Effector memory CD4-positive, alpha-beta T cell (primary cell): ENCODE data around the gene KCND3.

Source experiments
- DNase-seq, 3 donors: peaks; one replicate each; pipeline ENCODE4 v3.0.0-alpha.2; 2020
- H3K27ac ChIP-seq: 2 replicates; pipeline ENCODE4 v1.7.0; 2013; ENCODE audit warnings: mild to moderate bottlenecking, low read length, moderate library complexity; ENCODE audit not compliant: insufficient read depth, poor library complexity, severe bottlenecking
- H3K27me3 ChIP-seq: replicated peaks from 2 replicates; pipeline ENCODE4 v1.7.0; 2013; ENCODE audit warnings: mild to moderate bottlenecking, low read length; ENCODE audit not compliant: insufficient read depth, control insufficient read depth, poor library complexity, severe bottlenecking
- H3K36me3 ChIP-seq: 2 replicates; pipeline ENCODE4 v1.7.0; 2013; ENCODE audit warnings: mild to moderate bottlenecking, low read length, moderate library complexity; ENCODE audit not compliant: control insufficient read depth, insufficient read depth
- H3K4me1 ChIP-seq: 2 replicates; pipeline ENCODE4 v1.7.0; 2013; ENCODE audit warnings: low read length, mild to moderate bottlenecking; ENCODE audit not compliant: control insufficient read depth, insufficient read depth, poor library complexity, severe bottlenecking
- H3K4me3 ChIP-seq: 2 replicates; pipeline ENCODE4 v1.7.0; 2013; ENCODE audit warnings: low read length, low read depth, mild to moderate bottlenecking; ENCODE audit not compliant: insufficient read depth, poor library complexity, severe bottlenecking
- H3K9me3 ChIP-seq: 2 replicates; pipeline ENCODE4 v1.7.0; 2013; ENCODE audit warnings: mild to moderate bottlenecking, low read length, moderate library complexity; ENCODE audit not compliant: control insufficient read depth

Gene KCND3

DNA sequence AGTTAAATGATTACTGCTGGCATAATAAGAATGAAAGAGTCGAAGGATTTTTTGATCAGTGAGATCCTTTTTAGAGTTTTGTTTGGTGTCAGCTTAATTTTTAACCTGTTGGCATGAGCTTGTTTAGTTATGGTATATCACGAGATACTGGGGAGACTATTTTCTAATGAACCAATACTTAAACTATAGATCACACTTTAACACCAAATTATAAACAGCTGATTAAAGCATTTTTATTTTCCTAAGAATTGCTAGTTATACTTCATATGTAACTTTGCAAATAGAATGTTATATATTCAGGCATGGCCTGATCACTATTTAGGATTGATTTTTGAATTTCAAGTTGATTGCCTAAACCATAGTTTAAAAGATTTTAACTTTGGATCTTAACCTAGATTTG lies 227.8 kb downstream of the KCND3 start:
- DNase-seq = no peak
- H3K27me3 ChIP-seq = no peaks in the 10 kb centered on the region
- H3K27ac ChIP-seq = no peak overlapping the region
- H3K9me3 ChIP-seq = no peaks in the 10 kb centered on the region
- peaks cover 64% of the 10 kb centered on the region for H3K36me3 ChIP-seq
- H3K4me3 ChIP-seq = no peak overlapping the region
- H3K4me1 ChIP-seq = peaks cover 2% of the 10 kb centered on the region

DNA sequence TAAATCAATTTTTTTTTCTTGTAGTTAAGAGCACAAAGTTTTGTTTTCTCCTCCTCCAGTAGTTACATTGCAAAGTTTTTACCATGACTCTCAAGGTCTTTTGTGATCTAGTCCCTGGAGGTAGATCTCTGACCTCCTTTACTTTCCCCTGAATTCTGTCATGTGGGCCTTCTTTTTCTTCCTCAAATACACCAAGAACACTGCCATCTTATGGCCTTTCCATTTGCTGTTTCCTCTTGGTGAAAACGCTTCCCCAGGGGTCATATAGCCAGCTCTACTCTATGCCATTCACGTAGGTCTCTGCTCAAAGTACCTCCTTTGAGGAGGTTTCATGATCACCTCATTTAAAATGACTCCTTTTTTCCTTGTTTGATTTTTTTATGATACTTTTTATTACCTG lies 231.1 kb downstream of the KCND3 start:
- DNase-seq = no peak
- no peaks in the 10 kb centered on the region for H3K9me3 ChIP-seq
- peaks cover 33% of the 10 kb centered on the region for H3K36me3 ChIP-seq
- H3K4me3 ChIP-seq = no peak overlapping the region
- no peak overlapping the region for H3K27ac ChIP-seq
- no peaks in the 10 kb centered on the region for H3K27me3 ChIP-seq
- peaks cover 15% of the 10 kb centered on the region for H3K4me1 ChIP-seq

DNA sequence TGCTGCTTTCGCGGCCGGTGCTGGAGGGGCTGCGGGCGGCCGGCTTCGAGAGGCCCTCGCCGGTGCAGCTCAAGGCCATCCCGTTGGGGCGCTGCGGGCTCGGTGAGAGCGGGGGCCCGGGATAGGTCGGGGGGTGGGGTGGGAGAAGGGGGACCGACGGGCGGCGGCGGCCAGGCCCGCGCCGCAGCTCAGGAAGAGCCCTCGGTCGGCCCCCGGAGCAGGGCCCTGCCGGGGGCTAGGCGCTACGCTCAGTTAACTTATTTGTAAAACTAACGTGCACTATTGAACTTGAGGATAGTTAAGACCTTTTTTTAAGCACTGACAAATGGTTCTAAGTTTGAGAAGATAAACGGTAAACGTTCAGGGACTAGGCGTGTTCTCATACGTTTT lies 233.3 kb downstream of the KCND3 start:
- DNase-seq = no peak
- H3K27ac ChIP-seq = peak overlapping the region; percentile 90
- peak overlapping the region; percentile 69 for H3K4me3 ChIP-seq
- H3K27me3 ChIP-seq = no peaks in the 10 kb centered on the region
- peaks cover 16% of the 10 kb centered on the region for H3K36me3 ChIP-seq
- H3K9me3 ChIP-seq = no peaks in the 10 kb centered on the region
- H3K4me1 ChIP-seq = peaks cover 15% of the 10 kb centered on the region

DNA sequence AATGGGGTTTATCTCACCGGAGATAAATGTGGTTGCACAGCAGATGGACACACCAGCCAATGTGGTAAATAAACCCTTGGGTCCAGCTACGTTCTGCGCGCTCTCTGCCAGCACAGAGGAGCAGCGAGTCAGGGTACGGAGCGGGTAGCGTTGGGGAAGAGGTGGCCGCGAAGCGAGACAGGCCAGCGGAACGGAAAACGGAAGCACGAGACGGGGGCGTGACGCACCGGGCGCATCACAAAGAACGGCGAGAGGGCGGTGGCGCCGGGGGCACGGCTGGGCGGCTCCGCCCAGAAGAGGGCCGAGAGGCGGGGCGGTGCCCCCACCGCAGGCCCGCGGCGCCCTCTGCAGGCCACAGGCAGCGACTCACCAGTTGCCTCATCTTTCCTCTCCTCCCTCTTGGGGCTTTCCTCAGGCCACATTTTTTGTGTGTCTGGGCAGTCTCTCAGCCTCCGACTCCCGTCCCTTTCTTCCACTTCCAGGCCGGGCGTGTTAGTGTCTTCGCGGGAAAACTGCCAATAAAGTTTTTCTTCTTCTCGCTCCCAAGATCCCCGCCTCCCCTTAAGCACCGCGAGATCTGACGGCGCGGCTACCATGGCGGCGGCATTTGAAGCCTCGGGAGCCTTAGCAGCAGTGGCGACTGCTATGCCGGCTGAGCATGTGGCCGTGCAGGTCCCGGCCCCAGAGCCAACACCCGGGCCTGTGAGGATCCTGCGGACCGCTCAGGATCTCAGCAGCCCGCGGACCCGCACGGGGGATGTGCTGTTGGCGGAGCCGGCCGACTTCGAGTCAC lies 233.9 kb downstream of the KCND3 start, which contains the start of gene DDX20:
DDX20 (plus strand) TSS at position 571 of the 793 bp plus-strand sequence; CDS start at position 595, 24 bp downstream.
- DNase-seq = peak; percentile 90 to 91 (median 90)
- no peaks in the 10 kb centered on the region for H3K27me3 ChIP-seq
- peaks cover 11% of the 10 kb centered on the region for H3K36me3 ChIP-seq
- H3K9me3 ChIP-seq = no peaks in the 10 kb centered on the region
- H3K27ac ChIP-seq = peak within 1 kb of the TSS; percentile 90
- H3K4me1 ChIP-seq = peaks cover 15% of the 10 kb centered on the region
- H3K4me3 ChIP-seq = peak within 1 kb of the TSS; percentile 69

DNA sequence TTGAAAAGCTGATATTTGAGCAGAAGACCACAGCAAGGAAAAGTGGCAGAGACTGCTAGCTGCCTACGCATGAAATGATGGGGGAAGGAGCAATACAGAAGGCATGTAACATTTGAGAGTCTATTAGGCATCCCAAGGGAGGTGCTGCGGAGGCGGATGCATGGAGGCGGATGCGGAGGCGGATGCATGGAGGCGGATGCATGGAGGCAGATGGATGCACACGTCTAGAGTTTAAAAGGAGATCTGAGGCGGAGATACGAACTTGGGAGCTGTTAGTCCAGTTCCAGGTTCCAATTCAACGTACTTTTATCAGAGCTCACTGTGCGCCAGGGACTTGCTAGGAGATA lies 234.5 kb downstream of the KCND3 start:
- Histone ChIP-seq H3K27me3 (no peaks in the 10 kb centered on the region), H3K27ac (peak overlapping the region; percentile 90), H3K36me3 (peaks cover 8% of the 10 kb centered on the region), H3K9me3 (no peaks in the 10 kb centered on the region), H3K4me3 (peak overlapping the region; percentile 69), H3K4me1 (peaks cover 15% of the 10 kb centered on the region)
- peak in 1 of 3 donors; percentile 20 for DNase-seq

DNA sequence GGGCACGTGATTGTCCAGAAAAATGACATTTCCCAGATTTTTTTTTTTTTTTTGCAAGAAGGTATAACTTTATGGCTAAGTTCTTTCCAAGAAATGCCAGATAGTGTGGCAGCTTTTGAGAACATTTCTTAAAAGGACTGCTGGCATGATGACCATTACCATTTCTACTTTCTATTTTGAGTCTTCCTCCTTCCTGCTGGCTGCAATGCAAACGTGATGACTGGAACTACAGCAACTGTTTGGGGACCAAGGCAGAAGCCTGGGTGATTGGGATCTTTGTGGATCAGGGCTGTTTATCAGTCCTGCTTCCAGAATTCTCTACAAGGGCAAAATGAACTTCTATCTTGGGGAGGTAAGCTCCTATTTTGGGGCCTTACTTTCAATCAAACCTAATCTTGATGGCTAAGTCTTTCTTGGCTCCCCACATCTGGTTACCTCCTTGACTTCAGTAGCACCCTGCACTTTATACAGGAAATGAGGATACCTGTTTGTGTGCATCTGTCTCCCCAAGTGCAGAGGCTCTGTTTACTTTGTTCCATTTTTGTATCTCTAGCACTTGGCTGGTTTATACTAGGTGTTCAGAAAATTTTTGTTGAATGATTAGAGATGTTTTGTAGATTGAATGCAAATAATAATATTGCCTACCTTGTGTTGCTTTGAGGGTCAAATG lies 237.4 kb downstream of the KCND3 start:
- Histone ChIP-seq H3K4me1 (peaks cover 15% of the 10 kb centered on the region), H3K27me3 (no peaks in the 10 kb centered on the region), H3K36me3 (no peaks in the 10 kb centered on the region), H3K9me3 (no peaks in the 10 kb centered on the region), H3K27ac (no peak overlapping the region), H3K4me3 (no peak overlapping the region)
- DNase-seq = no peak

DNA sequence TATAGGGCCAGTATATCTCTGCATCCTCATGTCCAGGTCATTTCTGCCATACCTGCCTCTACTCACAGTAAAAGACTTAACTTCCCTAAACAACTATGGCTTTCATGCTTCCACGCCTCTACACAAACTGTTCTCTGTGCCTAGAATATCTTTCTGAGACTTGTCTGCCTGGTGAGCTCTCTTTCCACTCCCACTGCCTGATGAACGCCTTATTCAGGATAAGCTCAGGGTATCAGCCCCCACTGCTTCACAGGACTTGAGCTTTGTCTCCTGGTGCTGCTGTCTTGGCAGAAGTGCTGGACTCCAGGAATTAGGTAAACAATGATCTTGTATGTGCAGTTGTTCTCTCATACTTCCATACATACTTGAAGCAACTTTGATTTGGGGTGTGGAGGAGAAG lies 238.6 kb downstream of the KCND3 start:
- Histone ChIP-seq H3K27ac (no peak overlapping the region), H3K9me3 (no peaks in the 10 kb centered on the region), H3K36me3 (no peaks in the 10 kb centered on the region), H3K27me3 (no peaks in the 10 kb centered on the region), H3K4me1 (peaks cover 8% of the 10 kb centered on the region), H3K4me3 (no peak overlapping the region)
- DNase-seq = no peak

DNA sequence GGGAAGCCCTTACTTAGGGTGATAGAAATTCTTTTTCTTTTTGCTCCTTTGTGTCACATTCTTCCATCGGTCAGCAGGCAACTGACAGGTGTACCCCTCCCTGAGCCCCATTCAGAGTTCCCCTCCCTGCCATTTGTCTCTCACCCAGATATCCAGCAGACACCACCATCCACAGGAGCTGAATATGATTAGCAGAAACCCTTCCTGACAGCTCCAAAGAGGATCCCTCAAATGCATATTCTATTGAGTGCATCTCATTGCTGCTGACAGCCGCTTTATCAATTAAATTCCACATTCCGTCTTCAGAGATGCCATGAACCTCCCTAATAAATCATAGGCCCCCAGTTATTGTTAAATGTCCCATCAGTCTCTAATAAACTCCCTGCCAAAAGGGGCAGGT lies 239.8 kb downstream of the KCND3 start:
- Histone ChIP-seq H3K4me1 (peaks cover 2% of the 10 kb centered on the region), H3K27me3 (no peaks in the 10 kb centered on the region), H3K27ac (no peak overlapping the region), H3K36me3 (no peaks in the 10 kb centered on the region), H3K9me3 (no peaks in the 10 kb centered on the region), H3K4me3 (no peak overlapping the region)
- no peak for DNase-seq

DNA sequence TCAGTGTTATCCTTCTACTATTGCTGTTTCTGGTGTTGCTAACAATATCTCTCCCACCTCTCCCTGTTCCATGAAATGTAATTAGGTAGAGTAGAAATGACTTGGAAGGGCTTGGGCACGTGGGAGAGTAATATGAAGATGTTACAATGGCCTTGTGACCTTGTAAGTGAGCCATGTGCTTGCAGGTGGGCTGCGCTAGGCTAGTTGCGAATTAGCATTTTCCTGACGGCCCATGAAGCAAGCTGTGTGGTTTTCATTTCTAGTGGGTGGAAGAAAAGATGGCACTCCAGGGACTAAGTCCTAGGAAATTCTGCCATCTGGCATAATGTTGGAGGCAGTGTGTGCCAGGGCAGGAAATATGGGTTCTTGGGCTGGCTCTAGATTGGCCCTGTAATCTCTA lies 241.5 kb downstream of the KCND3 start:
- H3K27me3 ChIP-seq = no peaks in the 10 kb centered on the region
- H3K27ac ChIP-seq = no peak overlapping the region
- DNase-seq = no peak
- no peaks in the 10 kb centered on the region for H3K36me3 ChIP-seq
- H3K4me1 ChIP-seq = no peaks in the 10 kb centered on the region
- no peak overlapping the region for H3K4me3 ChIP-seq
- H3K9me3 ChIP-seq = no peaks in the 10 kb centered on the region

DNA sequence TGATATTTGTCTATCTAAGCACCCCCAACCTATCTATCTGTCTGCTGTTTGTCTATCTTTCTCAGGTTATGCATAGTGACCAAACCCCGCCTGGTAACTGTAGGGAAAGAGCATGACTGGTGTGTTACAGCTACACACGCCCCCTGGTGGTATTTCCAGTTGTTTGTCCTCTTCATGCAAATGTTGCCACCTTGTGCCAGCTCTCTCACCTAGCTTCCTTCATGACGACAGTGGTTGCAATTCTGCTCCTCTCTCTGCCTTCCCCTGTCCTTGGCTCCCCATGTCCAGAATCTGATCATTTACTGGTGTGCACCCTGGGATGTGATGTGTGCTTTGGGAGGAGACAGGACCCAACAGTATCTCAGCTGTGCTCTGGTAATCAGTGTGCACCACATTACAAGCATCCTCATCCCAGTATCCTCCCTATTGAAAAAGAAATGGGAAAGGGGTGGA lies 242.2 kb downstream of the KCND3 start:
- peak; percentile 24 to 55 (median 37) for DNase-seq
- H3K36me3 ChIP-seq = no peaks in the 10 kb centered on the region
- H3K27me3 ChIP-seq = no peaks in the 10 kb centered on the region
- no peaks in the 10 kb centered on the region for H3K4me1 ChIP-seq
- no peaks in the 10 kb centered on the region for H3K9me3 ChIP-seq
- no peak overlapping the region for H3K27ac ChIP-seq
- no peak overlapping the region for H3K4me3 ChIP-seq
